K562 (cell line): Measurements from ENCODE around the gene BCORL1.

Experiments
- BACH1 ChIP-seq: fragments of 200-800 bp; sonication (Bioruptor generic); IDR thresholded peaks from 2 replicates; pipeline ENCODE4 v1.6.1; 2016; ENCODE audit warnings: missing genetic modification characterization, missing compliant biosample characterization
- HNRNPK ChIP-seq: fragments of 200-400 bp; formaldehyde crosslinking; IDR thresholded peaks from one replicate; pipeline ENCODE4 v1.6.1; 2018; ENCODE audit warnings: mild to moderate bottlenecking, low read depth, low read length; ENCODE audit not compliant: poor library complexity, severe bottlenecking
- SLC30A9 ChIP-seq: fragments of 250-450 bp; sonication (Bioruptor Pico); IDR thresholded peaks from 2 replicates; pipeline ENCODE4 v1.8.0; 2022; ENCODE audit warnings: mild to moderate bottlenecking, moderate library complexity
- TRIM28 ChIP-seq: fragments of 450-650 bp; IDR thresholded peaks from 2 replicates; pipeline ENCODE4 v1.6.1; 2017
- TF ChIP-seq, protein P1 (sequence below), 3 experiments: IDR thresholded peaks in 2 of 3; conservative IDR thresholded peaks in 1 of 3; 2 replicates each; pipeline ENCODE4 v1.5.1; 2011 to 2012; ENCODE audit warnings: low read length in 3 of 3, mild to moderate bottlenecking in 3 of 3, control low read depth in 2 of 3, improper control_type of control experiment in 1 of 3, inconsistent platforms in 1 of 3, low read depth in 1 of 3, mixed read lengths in 1 of 3, moderate library complexity in 1 of 3; ENCODE audit not compliant: insufficient read depth in 2 of 3
- TF ChIP-seq, protein P2 (sequence below): sonication (generic); formaldehyde crosslinking; IDR thresholded peaks from 2 replicates; pipeline ENCODE4 v1.8.0; 2023; ENCODE audit warnings: mild to moderate bottlenecking, missing genetic modification reagents
- TF ChIP-seq, protein P3 (sequence below): sonication (generic); formaldehyde crosslinking; IDR thresholded peaks from 2 replicates; pipeline ENCODE4 v1.9.0; 2022; ENCODE audit warnings: mild to moderate bottlenecking, missing genetic modification reagents

DNA sequence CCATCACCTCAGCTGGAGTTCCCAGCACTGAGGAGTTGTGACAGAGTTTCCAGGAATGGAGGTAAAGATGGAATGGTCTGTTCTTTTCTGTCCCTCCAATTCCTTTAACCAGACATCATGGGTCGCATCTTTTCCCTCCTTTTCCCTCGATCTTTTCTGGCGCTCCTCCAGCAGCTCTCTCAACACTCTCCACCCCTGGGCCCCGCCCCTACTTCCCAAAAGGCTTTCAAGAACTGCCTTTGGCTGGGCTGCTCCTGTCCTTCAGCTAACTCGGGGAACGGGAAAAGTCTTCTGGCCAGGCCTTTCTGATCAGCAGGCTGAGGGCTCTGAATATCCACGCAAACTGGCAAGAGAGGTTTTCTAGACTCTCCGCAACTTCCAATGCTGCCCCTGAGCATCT, 42.4 kb upstream of the BCORL1 start:
- TF ChIP-seq, protein P1, sequence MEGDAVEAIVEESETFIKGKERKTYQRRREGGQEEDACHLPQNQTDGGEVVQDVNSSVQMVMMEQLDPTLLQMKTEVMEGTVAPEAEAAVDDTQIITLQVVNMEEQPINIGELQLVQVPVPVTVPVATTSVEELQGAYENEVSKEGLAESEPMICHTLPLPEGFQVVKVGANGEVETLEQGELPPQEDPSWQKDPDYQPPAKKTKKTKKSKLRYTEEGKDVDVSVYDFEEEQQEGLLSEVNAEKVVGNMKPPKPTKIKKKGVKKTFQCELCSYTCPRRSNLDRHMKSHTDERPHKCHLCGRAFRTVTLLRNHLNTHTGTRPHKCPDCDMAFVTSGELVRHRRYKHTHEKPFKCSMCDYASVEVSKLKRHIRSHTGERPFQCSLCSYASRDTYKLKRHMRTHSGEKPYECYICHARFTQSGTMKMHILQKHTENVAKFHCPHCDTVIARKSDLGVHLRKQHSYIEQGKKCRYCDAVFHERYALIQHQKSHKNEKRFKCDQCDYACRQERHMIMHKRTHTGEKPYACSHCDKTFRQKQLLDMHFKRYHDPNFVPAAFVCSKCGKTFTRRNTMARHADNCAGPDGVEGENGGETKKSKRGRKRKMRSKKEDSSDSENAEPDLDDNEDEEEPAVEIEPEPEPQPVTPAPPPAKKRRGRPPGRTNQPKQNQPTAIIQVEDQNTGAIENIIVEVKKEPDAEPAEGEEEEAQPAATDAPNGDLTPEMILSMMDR (IDR thresholded peaks at IDR 0.05 in 2 of 3, conservative IDR thresholded peaks at IDR 0.05 in 1 of 3; ENCODE audit: insufficient read depth in 2 of 3, low read depth in 1 of 3, low read length in 3 of 3), result no peak
- no peak for TF ChIP-seq SLC30A9 (CRISPR knock-in tag)
- TF ChIP-seq TRIM28, result no peak
- TF ChIP-seq, protein P2, sequence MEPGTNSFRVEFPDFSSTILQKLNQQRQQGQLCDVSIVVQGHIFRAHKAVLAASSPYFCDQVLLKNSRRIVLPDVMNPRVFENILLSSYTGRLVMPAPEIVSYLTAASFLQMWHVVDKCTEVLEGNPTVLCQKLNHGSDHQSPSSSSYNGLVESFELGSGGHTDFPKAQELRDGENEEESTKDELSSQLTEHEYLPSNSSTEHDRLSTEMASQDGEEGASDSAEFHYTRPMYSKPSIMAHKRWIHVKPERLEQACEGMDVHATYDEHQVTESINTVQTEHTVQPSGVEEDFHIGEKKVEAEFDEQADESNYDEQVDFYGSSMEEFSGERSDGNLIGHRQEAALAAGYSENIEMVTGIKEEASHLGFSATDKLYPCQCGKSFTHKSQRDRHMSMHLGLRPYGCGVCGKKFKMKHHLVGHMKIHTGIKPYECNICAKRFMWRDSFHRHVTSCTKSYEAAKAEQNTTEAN (CRISPR knock-in tag), result no peak
- TF ChIP-seq, protein P3, sequence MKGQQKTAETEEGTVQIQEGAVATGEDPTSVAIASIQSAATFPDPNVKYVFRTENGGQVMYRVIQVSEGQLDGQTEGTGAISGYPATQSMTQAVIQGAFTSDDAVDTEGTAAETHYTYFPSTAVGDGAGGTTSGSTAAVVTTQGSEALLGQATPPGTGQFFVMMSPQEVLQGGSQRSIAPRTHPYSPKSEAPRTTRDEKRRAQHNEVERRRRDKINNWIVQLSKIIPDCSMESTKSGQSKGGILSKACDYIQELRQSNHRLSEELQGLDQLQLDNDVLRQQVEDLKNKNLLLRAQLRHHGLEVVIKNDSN, result no peak
- no peak for TF ChIP-seq BACH1 (tag)
- no peak for TF ChIP-seq HNRNPK
